GM12878 (cell line): ENCODE measurements around the gene EBF3.

ENCODE experiments used
- CBX5 ChIP-seq: sonication (generic); IDR thresholded peaks from 2 replicates; pipeline ENCODE4 v1.6.1; 2016; ENCODE audit warnings: low read depth, moderate library complexity, mild to moderate bottlenecking, inconsistent platforms
- NFIC ChIP-seq: IDR thresholded peaks from 2 replicates; pipeline ENCODE4 v1.6.1; 2012; ENCODE audit warnings: low read depth, mild to moderate bottlenecking, inconsistent platforms, low read length, moderate library complexity
- NFYB ChIP-seq: IDR thresholded peaks from 2 replicates; pipeline ENCODE4 v1.6.1; 2011; ENCODE audit warnings: low read depth, mild to moderate bottlenecking, low read length, improper control_type of control experiment, moderate library complexity; ENCODE audit not compliant: insufficient read depth
- POLR2A ChIP-seq: IDR thresholded peaks from 2 replicates; pipeline ENCODE4 v1.6.1; 2011; ENCODE audit warnings: low read depth, mild to moderate bottlenecking, low read length
- RAD21 ChIP-seq: IDR thresholded peaks from 2 replicates; pipeline ENCODE4 v1.6.1; 2011; ENCODE audit warnings: mild to moderate bottlenecking, low read depth, low read length, moderate library complexity; ENCODE audit not compliant: insufficient read depth
- SIN3A ChIP-seq: IDR thresholded peaks from 2 replicates; pipeline ENCODE4 v1.6.1; 2012; ENCODE audit warnings: low read depth, low read length, improper control_type of control experiment
- TCF3 ChIP-seq: IDR thresholded peaks from 2 replicates; pipeline ENCODE4 v1.6.1; 2012; ENCODE audit warnings: low read depth, mild to moderate bottlenecking, low read length, borderline replicate concordance; ENCODE audit not compliant: insufficient read depth
- YY1 ChIP-seq: IDR thresholded peaks from 2 replicates; pipeline ENCODE4 v1.6.1; 2011; ENCODE audit warnings: low read depth, mild to moderate bottlenecking, low read length
- TF ChIP-seq, protein P1 (sequence below): fragments of 450-650 bp; formaldehyde crosslinking; IDR thresholded peaks from 2 replicates; pipeline ENCODE4 v1.4.0; 2020; ENCODE audit warnings: mild to moderate bottlenecking, moderate library complexity
- TF ChIP-seq, protein P2 (sequence below): fragments of 450-650 bp; IDR thresholded peaks from 2 replicates; pipeline ENCODE4 v1.6.1; 2018; ENCODE audit warnings: borderline replicate concordance, mild to moderate bottlenecking; ENCODE audit not compliant: partially characterized antibody

DNA sequence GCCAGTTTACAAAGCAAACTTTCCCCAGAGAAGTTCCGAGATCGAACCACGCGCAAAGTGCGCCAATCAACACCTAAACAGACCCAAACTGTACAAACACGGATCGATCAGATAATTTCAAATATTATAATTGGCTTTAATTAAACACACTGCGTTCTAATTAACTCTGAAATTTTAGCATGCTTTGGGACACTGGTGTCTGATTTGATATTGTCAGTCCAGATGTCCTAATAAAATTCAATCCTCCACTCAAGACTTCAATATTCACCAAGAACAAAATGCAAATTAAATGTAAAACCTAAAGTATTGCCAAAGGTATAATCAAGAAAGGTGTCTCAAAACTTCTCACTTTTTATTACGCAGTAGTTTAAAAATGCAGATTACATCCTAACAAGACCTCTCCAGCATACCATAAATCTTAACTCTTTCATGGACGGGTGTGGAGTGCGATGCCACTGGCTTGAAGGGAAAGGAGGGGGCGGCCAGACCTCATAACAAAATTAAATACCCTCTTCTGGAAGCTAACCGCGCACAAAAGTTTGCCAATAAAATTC lies 5.9 kb upstream of the EBF3 start:
- TF ChIP-seq RAD21 (no peak), SIN3A (no peak), NFYB (no peak), YY1 (no peak), POLR2A (no peak), TCF3 (no peak), NFIC (no peak), CBX5 (no peak)
- TF ChIP-seq, protein P1, sequence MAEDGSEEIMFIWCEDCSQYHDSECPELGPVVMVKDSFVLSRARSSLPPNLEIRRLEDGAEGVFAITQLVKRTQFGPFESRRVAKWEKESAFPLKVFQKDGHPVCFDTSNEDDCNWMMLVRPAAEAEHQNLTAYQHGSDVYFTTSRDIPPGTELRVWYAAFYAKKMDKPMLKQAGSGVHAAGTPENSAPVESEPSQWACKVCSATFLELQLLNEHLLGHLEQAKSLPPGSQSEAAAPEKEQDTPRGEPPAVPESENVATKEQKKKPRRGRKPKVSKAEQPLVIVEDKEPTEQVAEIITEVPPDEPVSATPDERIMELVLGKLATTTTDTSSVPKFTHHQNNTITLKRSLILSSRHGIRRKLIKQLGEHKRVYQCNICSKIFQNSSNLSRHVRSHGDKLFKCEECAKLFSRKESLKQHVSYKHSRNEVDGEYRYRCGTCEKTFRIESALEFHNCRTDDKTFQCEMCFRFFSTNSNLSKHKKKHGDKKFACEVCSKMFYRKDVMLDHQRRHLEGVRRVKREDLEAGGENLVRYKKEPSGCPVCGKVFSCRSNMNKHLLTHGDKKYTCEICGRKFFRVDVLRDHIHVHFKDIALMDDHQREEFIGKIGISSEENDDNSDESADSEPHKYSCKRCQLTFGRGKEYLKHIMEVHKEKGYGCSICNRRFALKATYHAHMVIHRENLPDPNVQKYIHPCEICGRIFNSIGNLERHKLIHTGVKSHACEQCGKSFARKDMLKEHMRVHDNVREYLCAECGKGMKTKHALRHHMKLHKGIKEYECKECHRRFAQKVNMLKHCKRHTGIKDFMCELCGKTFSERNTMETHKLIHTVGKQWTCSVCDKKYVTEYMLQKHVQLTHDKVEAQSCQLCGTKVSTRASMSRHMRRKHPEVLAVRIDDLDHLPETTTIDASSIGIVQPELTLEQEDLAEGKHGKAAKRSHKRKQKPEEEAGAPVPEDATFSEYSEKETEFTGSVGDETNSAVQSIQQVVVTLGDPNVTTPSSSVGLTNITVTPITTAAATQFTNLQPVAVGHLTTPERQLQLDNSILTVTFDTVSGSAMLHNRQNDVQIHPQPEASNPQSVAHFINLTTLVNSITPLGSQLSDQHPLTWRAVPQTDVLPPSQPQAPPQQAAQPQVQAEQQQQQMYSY (CRISPR knock-in tag), result no peak
- TF ChIP-seq, protein P2, sequence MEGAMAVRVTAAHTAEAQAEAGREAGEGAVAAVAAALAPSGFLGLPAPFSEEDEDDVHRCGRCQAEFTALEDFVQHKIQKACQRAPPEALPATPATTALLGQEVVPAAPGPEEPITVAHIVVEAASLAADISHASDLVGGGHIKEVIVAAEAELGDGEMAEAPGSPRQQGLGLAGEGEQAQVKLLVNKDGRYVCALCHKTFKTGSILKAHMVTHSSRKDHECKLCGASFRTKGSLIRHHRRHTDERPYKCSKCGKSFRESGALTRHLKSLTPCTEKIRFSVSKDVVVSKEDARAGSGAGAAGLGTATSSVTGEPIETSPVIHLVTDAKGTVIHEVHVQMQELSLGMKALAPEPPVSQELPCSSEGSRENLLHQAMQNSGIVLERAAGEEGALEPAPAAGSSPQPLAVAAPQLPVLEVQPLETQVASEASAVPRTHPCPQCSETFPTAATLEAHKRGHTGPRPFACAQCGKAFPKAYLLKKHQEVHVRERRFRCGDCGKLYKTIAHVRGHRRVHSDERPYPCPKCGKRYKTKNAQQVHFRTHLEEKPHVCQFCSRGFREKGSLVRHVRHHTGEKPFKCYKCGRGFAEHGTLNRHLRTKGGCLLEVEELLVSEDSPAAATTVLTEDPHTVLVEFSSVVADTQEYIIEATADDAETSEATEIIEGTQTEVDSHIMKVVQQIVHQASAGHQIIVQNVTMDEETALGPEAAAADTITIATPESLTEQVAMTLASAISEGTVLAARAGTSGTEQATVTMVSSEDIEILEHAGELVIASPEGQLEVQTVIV, result no peak
